ENCODE measurements around the gene SPEN.

SPEN gene

GRCh38 chr1:15962671-15963362 is 115.3 kb downstream of the SPEN start:
- Histone ChIP-seq H3K9me3 (no peaks in the 10 kb centered on the region), H3K36me3 (no peaks in the 10 kb centered on the region), H3K27me3 (no peaks in the 10 kb centered on the region), H3K27ac (no peak overlapping the region), H3K4me1 (ENCODE audit: control insufficient read depth in 1 of 2, insufficient read depth in 1 of 2, low read depth in 1 of 2, low read length in 1 of 2) (peaks cover 25% of the 10 kb centered on the region in 2 experiments), H3K4me3 (ENCODE audit: low read depth in 1 of 2, low read length in 1 of 2) (no peak overlapping the region)
- TF ChIP-seq, protein P1, sequence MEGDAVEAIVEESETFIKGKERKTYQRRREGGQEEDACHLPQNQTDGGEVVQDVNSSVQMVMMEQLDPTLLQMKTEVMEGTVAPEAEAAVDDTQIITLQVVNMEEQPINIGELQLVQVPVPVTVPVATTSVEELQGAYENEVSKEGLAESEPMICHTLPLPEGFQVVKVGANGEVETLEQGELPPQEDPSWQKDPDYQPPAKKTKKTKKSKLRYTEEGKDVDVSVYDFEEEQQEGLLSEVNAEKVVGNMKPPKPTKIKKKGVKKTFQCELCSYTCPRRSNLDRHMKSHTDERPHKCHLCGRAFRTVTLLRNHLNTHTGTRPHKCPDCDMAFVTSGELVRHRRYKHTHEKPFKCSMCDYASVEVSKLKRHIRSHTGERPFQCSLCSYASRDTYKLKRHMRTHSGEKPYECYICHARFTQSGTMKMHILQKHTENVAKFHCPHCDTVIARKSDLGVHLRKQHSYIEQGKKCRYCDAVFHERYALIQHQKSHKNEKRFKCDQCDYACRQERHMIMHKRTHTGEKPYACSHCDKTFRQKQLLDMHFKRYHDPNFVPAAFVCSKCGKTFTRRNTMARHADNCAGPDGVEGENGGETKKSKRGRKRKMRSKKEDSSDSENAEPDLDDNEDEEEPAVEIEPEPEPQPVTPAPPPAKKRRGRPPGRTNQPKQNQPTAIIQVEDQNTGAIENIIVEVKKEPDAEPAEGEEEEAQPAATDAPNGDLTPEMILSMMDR (IDR thresholded peaks at IDR 0.05): no peak

DNA sequence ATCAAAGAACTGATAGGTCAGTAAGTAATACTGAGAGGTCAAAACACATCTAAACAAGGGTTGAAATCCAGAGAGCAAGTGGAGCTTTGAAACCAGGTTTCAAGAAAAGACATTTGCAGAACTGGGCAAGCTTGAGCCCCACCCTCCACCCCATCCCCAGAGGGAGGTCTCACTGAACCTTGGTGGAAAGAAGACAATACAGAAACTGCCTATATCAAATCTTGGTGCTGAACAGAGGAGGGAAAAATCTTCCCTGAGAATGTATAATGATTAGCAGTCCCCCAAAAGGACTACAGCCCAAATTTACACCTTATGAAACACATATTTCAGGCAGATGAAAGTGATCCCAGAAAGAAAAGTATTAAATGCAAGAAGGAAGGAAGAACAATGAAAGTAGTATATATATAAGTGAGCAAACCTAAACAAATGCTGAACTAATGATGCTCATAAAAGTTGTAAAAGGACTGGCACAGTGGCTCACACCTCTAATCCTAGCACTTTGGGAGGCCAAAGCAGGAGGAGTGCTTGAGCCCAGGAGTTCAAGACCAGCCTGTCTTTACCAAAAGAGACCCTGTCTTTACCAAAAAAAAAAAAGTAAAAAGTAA is 116.0 kb downstream of the SPEN start:
- Histone ChIP-seq H3K4me3 (ENCODE audit: low read depth in 1 of 2, low read length in 1 of 2) (no peak overlapping the region), H3K27me3 (no peaks in the 10 kb centered on the region), H3K4me1 (ENCODE audit: control insufficient read depth in 1 of 2, insufficient read depth in 1 of 2, low read depth in 1 of 2, low read length in 1 of 2) (peaks cover 18 to 19% of the 10 kb centered on the region in 2 experiments), H3K36me3 (peaks cover 4% of the 10 kb centered on the region), H3K9me3 (no peaks in the 10 kb centered on the region), H3K27ac (no peak overlapping the region)
- TF ChIP-seq, protein P1 (IDR thresholded peaks at IDR 0.05): no peak

DNA sequence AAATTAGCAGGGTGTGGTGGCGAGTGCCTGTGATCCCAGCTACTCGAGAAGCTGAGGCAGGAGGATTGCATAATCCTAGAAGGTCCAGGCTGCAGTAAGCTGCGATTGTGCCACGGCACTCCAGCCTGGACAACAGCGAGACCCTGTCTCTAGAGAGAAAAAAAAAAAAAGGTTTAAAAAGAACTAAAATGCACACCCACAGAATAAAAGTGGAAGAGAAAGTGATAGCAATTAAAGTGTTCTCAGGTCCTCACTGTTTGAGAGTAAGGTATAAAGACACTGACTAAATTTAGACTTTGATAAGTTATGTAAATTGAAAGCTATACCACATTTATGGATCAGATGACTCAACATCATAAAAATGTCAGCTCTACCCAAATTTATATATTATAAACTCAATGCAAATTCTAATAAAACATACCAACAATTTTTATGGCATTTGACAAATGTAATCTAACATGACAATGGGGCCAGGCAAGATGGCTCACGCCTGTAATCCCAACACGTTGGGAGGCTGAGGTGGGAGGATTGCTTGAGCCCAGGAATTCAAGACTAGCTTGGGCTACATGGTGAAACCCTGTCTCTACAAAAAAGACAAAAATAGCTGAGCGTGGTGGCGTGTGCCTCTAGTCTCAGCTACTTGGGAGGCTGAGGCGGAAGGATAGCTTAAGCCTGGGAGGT is 116.6 kb downstream of the SPEN start:
- TF ChIP-seq, protein P1 (IDR thresholded peaks at IDR 0.05): no peak
- Histone ChIP-seq H3K4me1 (ENCODE audit: control insufficient read depth in 1 of 2, insufficient read depth in 1 of 2, low read depth in 1 of 2, low read length in 1 of 2) (peaks cover 14 to 15% of the 10 kb centered on the region in 2 experiments), H3K27me3 (no peaks in the 10 kb centered on the region), H3K9me3 (no peaks in the 10 kb centered on the region), H3K27ac (no peak overlapping the region), H3K36me3 (peaks cover 11% of the 10 kb centered on the region), H3K4me3 (ENCODE audit: low read depth in 1 of 2, low read length in 1 of 2) (no peak overlapping the region)

DNA sequence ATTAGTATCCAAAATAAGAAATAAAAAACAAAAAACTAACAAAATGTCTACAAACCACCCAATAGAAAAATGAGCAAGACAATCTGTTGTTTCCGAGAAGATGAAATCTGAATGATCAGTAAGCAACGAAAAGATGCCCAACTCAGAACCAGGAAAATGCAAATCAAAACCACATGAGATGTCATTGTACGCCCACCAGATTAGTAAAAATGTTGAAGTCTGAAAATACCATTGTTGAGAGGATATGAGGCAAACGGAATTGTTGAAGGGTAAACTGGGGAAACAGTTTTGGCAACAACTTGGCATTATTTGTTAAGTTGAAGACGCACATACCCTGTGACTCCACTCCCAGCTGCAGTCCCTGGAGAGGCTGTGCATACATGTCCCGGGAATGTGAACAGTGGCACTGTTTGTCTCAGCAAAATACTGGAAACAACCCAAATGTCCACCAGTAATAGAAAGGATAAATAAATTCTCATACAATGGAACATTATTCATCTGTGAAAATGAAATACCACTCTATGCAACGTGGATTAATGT is 117.8 kb downstream of the SPEN start:
- H3K27ac ChIP-seq: no peak overlapping the region
- no peaks in the 10 kb centered on the region for H3K9me3 ChIP-seq
- H3K27me3 ChIP-seq: no peaks in the 10 kb centered on the region
- no peak overlapping the region for H3K4me3 ChIP-seq (ENCODE audit: low read depth in 1 of 2, low read length in 1 of 2)
- H3K36me3 ChIP-seq: peaks cover 20% of the 10 kb centered on the region
- TF ChIP-seq, protein P1 (IDR thresholded peaks at IDR 0.05): no peak
- peaks cover 14 to 15% of the 10 kb centered on the region in 2 experiments for H3K4me1 ChIP-seq (ENCODE audit: control insufficient read depth in 1 of 2, insufficient read depth in 1 of 2, low read depth in 1 of 2, low read length in 1 of 2)

DNA sequence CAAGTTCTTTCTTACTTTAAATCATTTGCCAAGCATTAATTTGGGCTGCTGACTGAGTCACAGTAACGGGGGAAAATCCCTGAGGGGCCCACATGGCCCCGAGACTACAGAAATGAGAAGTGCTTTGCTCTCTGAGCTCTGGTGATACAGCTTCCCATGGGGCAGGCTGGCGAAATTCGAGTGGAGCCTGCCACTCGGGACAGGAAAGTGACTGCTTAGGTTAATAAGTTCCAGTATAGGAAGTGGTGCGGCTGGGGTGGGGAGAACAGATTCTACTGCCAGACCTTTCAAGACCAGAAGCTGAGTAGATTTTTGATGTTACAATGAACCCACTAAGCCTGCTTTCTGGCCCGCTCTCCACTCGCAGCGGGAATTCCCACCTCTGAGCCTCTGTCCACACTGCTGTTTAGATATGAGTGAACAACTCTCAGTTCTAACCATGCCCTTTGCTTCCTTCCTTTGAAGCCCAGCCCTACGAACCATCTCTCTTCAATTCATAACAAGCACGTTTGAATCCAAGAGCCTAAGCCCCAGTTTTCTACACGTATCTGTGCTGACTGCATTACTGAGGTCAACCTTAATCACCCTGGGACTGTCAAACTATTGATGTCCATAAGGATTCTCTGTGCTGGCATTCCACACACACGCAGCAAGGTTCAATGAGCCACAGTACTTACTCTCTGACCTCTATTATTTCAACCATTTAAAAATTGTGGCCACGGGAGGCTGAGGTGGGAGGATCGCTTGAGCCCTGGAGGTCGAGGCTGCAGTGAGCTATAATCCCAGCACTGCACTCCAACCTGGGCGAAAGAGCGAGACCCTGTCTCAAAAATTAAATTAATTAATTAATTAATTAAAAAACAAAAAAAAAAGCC is 118.8 kb downstream of the SPEN start:
- Histone ChIP-seq H3K27ac (peak overlapping the region; percentile 61), H3K9me3 (no peaks in the 10 kb centered on the region), H3K4me1 (ENCODE audit: control insufficient read depth in 1 of 2, insufficient read depth in 1 of 2, low read depth in 1 of 2, low read length in 1 of 2) (peaks cover 14 to 15% of the 10 kb centered on the region in 2 experiments), H3K27me3 (no peaks in the 10 kb centered on the region), H3K4me3 (ENCODE audit: low read depth in 1 of 2, low read length in 1 of 2) (no peak overlapping the region), H3K36me3 (peaks cover 20% of the 10 kb centered on the region)
- TF ChIP-seq, protein P1 (IDR thresholded peaks at IDR 0.05): no peak
